GM18858 (cell line): ENCODE data around the gene ENTPD2.
"Not testable (repeated sequence)": the region's sequence is repeated elsewhere in the genome, so short reads cannot be mapped to it uniquely, and the experiment has no call there.

ENCODE experiments used
- ATAC-seq: cut with Tn5 transposase; IDR thresholded peaks from one replicate; pipeline ENCODE4 v1.9.1; 2021; ENCODE audit not compliant: unreplicated experiment

ENTPD2 gene

GRCh38 chr9:137065336-137065967, 11.6 kb upstream of the ENTPD2 start:
- ATAC-seq, result no peak

GRCh38 chr9:137064880-137065164, 11.0 kb upstream of the ENTPD2 start:
- ATAC-seq, result no peak

GRCh38 chr9:137064027-137064879, 10.4 kb upstream of the ENTPD2 start:
- no peak for ATAC-seq

- ATAC-seq, result no peak
These were observed 9.6 kb upstream of the ENTPD2 start for GRCh38 chr9:137063311-137064026.

GRCh38 chr9:137062798-137063197, 8.9 kb upstream of the ENTPD2 start:
- ATAC-seq, result not testable (repeated sequence)

GRCh38 chr9:137062384-137062783, 8.5 kb upstream of the ENTPD2 start:
- no peak for ATAC-seq

- no peak for ATAC-seq
These were observed 4.8 kb upstream of the ENTPD2 start for GRCh38 chr9:137058521-137059234.

GRCh38 chr9:137057545-137057944, 3.7 kb upstream of the ENTPD2 start:
- ATAC-seq, result no peak

GRCh38 chr9:137056739-137057415, 3.0 kb upstream of the ENTPD2 start:
- no peak for ATAC-seq

GRCh38 chr9:137055385-137056364, 1.8 kb upstream of the ENTPD2 start:
- ATAC-seq, result no peak

- no peak for ATAC-seq
These were observed 1.1 kb upstream of the ENTPD2 start for GRCh38 chr9:137054932-137055384.

- no peak for ATAC-seq
These were observed 590 bp downstream of the ENTPD2 start for GRCh38 chr9:137052998-137053943.

GRCh38 chr9:137052293-137052692, 1.6 kb downstream of the ENTPD2 start:
- no peak for ATAC-seq

GRCh38 chr9:137051145-137051724, 2.6 kb downstream of the ENTPD2 start:
- ATAC-seq, result no peak

GRCh38 chr9:137050570-137050969, 3.3 kb downstream of the ENTPD2 start:
- no peak for ATAC-seq

- ATAC-seq, result no peak
These were observed 4.1 kb downstream of the ENTPD2 start for GRCh38 chr9:137049544-137050449.
